Lower lobe of right lung (tissue), 2 donors: ENCODE results near the gene ZNF496. TPM values are rescaled to one million over a fixed set of nuclear protein-coding genes. Genes with fewer than 3 reads are reported as not detected.

Source experiments
- ATAC-seq, 2 donors: fragments of 200-7000 bp; cut with Tn5 transposase; one replicate each; pipeline ENCODE4 v1.9.1; 2020 to 2022; ENCODE audit warnings: mild to moderate bottlenecking in 2 of 2, moderate library complexity in 2 of 2
- DNase-seq: peaks from one replicate; pipeline ENCODE4 v3.0.0-alpha.2; 2020
- H3K27ac ChIP-seq: fragments of 200-600 bp; one replicate; pipeline ENCODE4 v1.8.0; 2022
- H3K27me3 ChIP-seq: fragments of 200-600 bp; one replicate; pipeline ENCODE4 v1.8.0; 2022; ENCODE audit warnings: low read depth
- H3K36me3 ChIP-seq: fragments of 200-600 bp; one replicate; pipeline ENCODE4 v1.8.0; 2022; ENCODE audit warnings: mild to moderate bottlenecking
- H3K4me1 ChIP-seq: fragments of 200-600 bp; one replicate; pipeline ENCODE4 v1.8.0; 2022
- H3K4me3 ChIP-seq: fragments of 200-600 bp; one replicate; pipeline ENCODE4 v1.8.0; 2022; ENCODE audit warnings: mild to moderate bottlenecking
- H3K9me3 ChIP-seq: fragments of 200-600 bp; one replicate; pipeline ENCODE4 v1.8.0; 2022
- CTCF ChIP-seq: fragments of 200-600 bp; IDR thresholded peaks from one replicate; pipeline ENCODE4 v1.8.0; 2022; ENCODE audit warnings: antibody characterized with exemption, mild to moderate bottlenecking
- intact Hi-C: fragments of 100-400 bp; cut with DNase I; formaldehyde crosslinking; loops from one replicate; pipeline ENCODE4 v1.11.0; 2022
- total RNA-seq: library from RNA; stranded (reverse); fragmentation: NEBNext Ultra II Directional; extraction: Animal tissue kit (Norgen Biotek cat#: 25700); gene quantifications from one replicate; pipeline ENCODE4 v1.2.1, GENCODE V29; 2021
- donor health status: DM: no; HTN: yes; CAD: no; lungs with severe emphysema.

ZNF496 gene
- total RNA-seq, 1 donor from 2014 or later = 16.9 TPM

DNA sequence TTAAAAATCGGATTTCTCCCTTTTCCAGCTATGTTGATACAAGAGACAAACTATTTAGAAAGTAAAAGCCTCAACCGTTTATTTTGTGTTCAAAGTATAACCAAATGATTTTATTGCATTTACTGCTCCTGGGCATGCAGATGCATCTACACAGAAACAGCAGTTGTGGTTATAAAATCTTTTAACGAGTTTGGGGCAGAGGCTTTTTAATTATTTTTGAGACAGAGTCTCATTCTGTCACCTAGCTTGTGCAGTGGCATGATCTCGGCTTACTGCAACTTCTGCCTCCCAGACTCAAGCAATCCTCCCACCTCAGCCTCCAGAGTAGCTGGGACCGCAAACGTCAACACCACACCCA is 33.6 kb downstream of the ZNF496 start:
- H3K27ac ChIP-seq = no peak overlapping the region
- no peak overlapping the region for H3K4me3 ChIP-seq
- H3K27me3 ChIP-seq = no peaks in the 10 kb centered on the region
- no peaks in the 10 kb centered on the region for H3K9me3 ChIP-seq
- TF ChIP-seq CTCF = no peak
- ATAC-seq (no peak), DNase-seq (no peak)
- no peaks in the 10 kb centered on the region for H3K4me1 ChIP-seq
- peaks cover 35% of the 10 kb centered on the region for H3K36me3 ChIP-seq
- intact Hi-C loops = no loop called here

DNA sequence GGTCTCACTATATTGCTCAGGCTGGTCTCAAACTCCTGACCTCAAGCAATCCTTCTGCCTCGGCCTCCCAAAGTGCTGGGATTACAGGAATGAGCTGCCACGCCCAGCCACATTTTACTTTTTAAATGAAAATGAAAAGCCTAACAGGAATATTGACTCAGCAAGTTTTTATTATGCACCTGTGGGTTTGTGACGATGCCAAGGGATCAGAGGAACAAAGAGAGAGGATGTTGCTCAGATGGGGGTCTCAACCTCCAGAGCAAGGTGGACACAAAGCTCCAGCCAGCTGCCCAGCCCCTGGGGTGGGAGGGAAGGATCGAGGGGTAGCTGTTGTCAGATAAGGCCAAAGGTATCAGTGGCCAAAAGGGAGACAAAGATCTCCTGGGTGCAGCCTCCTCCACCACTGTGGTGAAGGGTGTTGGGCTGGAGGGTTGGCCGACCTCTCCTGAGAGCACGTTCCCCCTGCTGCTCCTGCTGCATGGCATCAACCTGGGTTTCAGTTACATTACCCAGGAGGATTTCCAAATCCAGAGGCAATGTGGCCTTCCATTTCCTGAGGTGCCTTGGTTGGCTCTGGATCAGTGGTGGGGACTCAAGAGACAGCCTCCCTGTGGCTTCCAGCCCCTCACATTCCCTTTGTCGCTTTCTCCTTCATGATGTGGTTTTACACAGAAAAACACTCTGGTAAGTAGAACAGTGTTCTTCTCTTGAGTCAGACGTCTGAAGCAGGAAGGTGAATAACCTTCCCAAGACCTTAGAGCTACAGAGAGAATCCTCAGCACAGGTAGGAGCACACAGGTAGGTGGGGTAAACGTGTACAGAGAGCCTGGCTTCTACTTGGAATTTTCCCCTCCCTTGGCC is 34.2 kb downstream of the ZNF496 start:
- TF ChIP-seq CTCF = no peak
- no peak overlapping the region for H3K4me3 ChIP-seq
- intact Hi-C loops = no loop called here
- no peak for ATAC-seq
- no peak overlapping the region for H3K27ac ChIP-seq
- no peaks in the 10 kb centered on the region for H3K27me3 ChIP-seq
- H3K4me1 ChIP-seq = no peaks in the 10 kb centered on the region
- H3K9me3 ChIP-seq = no peaks in the 10 kb centered on the region
- DNase-seq = no peak
- peaks cover 29% of the 10 kb centered on the region for H3K36me3 ChIP-seq

- intact Hi-C loops = no loop called here
- no peaks in the 10 kb centered on the region for H3K9me3 ChIP-seq
- no peak overlapping the region for H3K27ac ChIP-seq
- H3K4me3 ChIP-seq = no peak overlapping the region
- no peaks in the 10 kb centered on the region for H3K4me1 ChIP-seq
- ATAC-seq (no peak), DNase-seq (no peak)
- peaks cover 22% of the 10 kb centered on the region for H3K36me3 ChIP-seq
- H3K27me3 ChIP-seq = no peaks in the 10 kb centered on the region
- no peak for TF ChIP-seq CTCF
Measured at GRCh38 chr1:247296599-247297180, 35.0 kb downstream of the ZNF496 start.

DNA sequence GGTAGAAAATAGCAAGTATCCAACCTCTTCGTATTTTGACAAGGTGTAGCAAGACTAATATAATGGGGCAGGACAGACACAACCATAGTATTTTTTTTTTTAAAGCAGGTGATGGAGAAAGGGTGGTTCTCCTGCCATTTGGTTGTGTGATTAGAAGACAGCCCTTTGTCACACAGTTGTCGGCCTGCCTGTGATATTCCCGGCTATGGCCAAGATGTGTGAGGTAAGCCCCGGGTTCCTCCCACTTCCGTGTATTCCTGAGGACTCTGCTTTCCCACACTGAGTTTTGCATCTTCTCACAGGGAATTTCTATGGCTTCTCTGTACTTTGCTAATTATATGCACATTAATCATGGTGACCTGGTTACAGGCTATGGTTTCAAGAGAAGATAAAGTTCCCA is 35.9 kb downstream of the ZNF496 start:
- intact Hi-C loops = no loop called here
- H3K27ac ChIP-seq = no peak overlapping the region
- H3K27me3 ChIP-seq = no peaks in the 10 kb centered on the region
- DNase-seq = no peak
- no peak for TF ChIP-seq CTCF
- no peak overlapping the region for H3K4me3 ChIP-seq
- H3K4me1 ChIP-seq = no peaks in the 10 kb centered on the region
- ATAC-seq = no peak
- no peaks in the 10 kb centered on the region for H3K9me3 ChIP-seq
- H3K36me3 ChIP-seq = peaks cover 14% of the 10 kb centered on the region

DNA sequence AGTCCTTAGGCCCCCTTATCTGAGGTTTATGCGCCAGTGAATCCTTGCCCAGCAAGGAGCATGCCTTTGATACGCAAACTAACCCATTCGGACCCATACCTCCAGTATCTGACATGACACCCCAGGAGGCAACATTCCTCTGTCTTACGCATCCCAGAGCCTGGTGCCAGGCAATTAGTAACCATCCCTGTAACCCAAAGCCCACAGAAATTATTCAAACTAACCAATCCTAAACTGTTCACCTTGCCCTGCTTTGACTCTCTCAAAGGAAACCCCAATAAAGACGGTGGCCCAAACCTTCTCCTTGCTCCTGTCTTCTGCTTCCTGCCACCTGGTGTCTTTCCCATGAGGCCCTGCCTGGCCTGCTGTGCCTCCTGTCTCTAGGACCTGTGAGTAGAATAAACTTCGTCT is 36.4 kb downstream of the ZNF496 start:
- no peak overlapping the region for H3K27ac ChIP-seq
- ATAC-seq (no peak), DNase-seq (no peak)
- peaks cover 10% of the 10 kb centered on the region for H3K36me3 ChIP-seq
- H3K9me3 ChIP-seq = no peaks in the 10 kb centered on the region
- TF ChIP-seq CTCF = no peak
- no peaks in the 10 kb centered on the region for H3K4me1 ChIP-seq
- intact Hi-C loops = no loop called here
- H3K4me3 ChIP-seq = no peak overlapping the region
- no peaks in the 10 kb centered on the region for H3K27me3 ChIP-seq
